Heart left ventricle (tissue), 13 donors: Measurements from ENCODE around the gene LAMC1.

Source experiments
- CTCF ChIP-seq, 12 donors: fragments of 200-600 bp; sonication (generic) in 4 of 12; IDR thresholded peaks; one replicate each; pipeline versions ENCODE4 v1.5.0 to v1.8.0; 2018 to 2022; ENCODE audit warnings: antibody characterized with exemption in 12 of 12, mild to moderate bottlenecking in 5 of 12
- POLR2A ChIP-seq, 2 donors: fragments of 450-650 bp; IDR thresholded peaks; one replicate each; pipeline ENCODE4 v1.6.1; 2017; ENCODE audit warnings: antibody characterized with exemption in 2 of 2, mild to moderate bottlenecking in 2 of 2, moderate library complexity in 2 of 2
- donor health status: ischemic (EF 13 %, LVEDD 7.1; RV severe dilation, severe dysfunction).
- donor health status: DM: no; HTN: yes; CAD: no.
- donor health status: DM: no; HTN: no; CAD: no.
- donor health status: ischemic (EF 25% LVEDD 6.9; RV normal size, moderate dysfunction).
- donor health status: ischemic (EF 25% LVEDD 5.7; RV mildly dilated, moderate dysfunction).
- donor health status: ischemic (EF 35%, LVEDD 5.7; RV mildly dilated, moderate dysfunction).
- donor health status: nonischemic (EF 11% LVEDD 7.7; RV severe dilation, severe dysfunction).
- donor health status: DM: yes; HTN: yes; CAD: no.
- donor health status: PGD.
- donor health status: ischemic (EF 29% LVEDD 5.4; RV normal size, mild dysfunction).
- donor health status: nonischemic (EF 23%, LVEDD 6.1; RV moderate dilation, normal function).

- TF ChIP-seq CTCF (IDR thresholded peaks at IDR 0.05) (peak; percentile 20 to 63 (median 48)), POLR2A (IDR thresholded peaks at IDR 0.05) (no peak)
These were observed 539 bp downstream of the LAMC1 start for GRCh38 chr1:183023601-183024316.
